ENCODE data around the gene DEUP1. TPM values are rescaled to one million over a fixed set of nuclear protein-coding genes. Genes with fewer than 3 reads are reported as not detected.

DEUP1 gene
- not detected for total RNA-seq
- not detected for polyA plus RNA-seq
- long read RNA-seq, donor 1: 0 reads
- long read RNA-seq, donor 2, partial matches to known transcripts: 0 of 1 reads
- long read RNA-seq, donor 2, other reads (novel, unspliced or antisense): 0 of 1 reads
- long read RNA-seq, donor 3: 0 reads
- long read RNA-seq, donor 4: 0 reads
- long read RNA-seq, donor 5, partial matches to known transcripts: 5 of 22 reads
- long read RNA-seq, donor 5, other reads (novel, unspliced or antisense): 17 of 22 reads
- long read RNA-seq, donor 6: 0 reads
- long read RNA-seq, donor 7: 0 reads
- long read RNA-seq, donor 8: 0 reads
- long read RNA-seq, donor 9: 0 reads
- long read RNA-seq, donor 10: 0 reads

GRCh38 chr11:93330446-93330984 lies at the start of gene DEUP1:
DEUP1 (plus strand) TSS chr11:93330742; CDS start chr11:93332260, 1,518 bp downstream.
- DNase-seq: peak; percentile 43 to 93
- intact Hi-C loops (cut with DNase I; ENCODE audit: low total_unique reads): no loop called here
- Histone ChIP-seq H3K27me3 (peaks cover 0 to 12% (median 8%) of the 10 kb centered on the region in 3 donors), H3K4me1 (peaks cover 3 to 12% (median 8%) of the 10 kb centered on the region in 4 donors), H3K9me3 (no peaks in the 10 kb centered on the region), H3K27ac (peak within 1 kb of the TSS in 1 of 5 donors; percentile 22), H3K36me3 (no peaks in the 10 kb centered on the region), H3K4me3 (peak within 1 kb of the TSS; percentile 48 to 54 (median 49))
- 4 to 10% (median 4%) methylated on average over 14 to 72 of the region's 73 CpGs; no CpG with 5 or more reads in 1 of the 5 donors for WGBS, 5 donors
- TF ChIP-seq POLR2A (IDR thresholded peaks at IDR 0.05): no peak
- TF ChIP-seq POLR2AphosphoS5 (IDR thresholded peaks at IDR 0.05): no peak
- no peak for TF ChIP-seq EP300 (IDR thresholded peaks at IDR 0.05)
- no peak for TF ChIP-seq CTCF (IDR thresholded peaks at IDR 0.05)

GRCh38 chr11:93285430-93285829 lies 45.1 kb upstream of the DEUP1 start:
- 27 to 86% (median 69%) methylated on average over 2 of the region's 2 CpGs for WGBS, 5 donors
- intact Hi-C loops (cut with DNase I; ENCODE audit: low total_unique reads): no loop called here
- H3K4me1 ChIP-seq: no peaks in the 10 kb centered on the region
- H3K9me3 ChIP-seq: no peaks in the 10 kb centered on the region
- no peak for TF ChIP-seq EP300 (IDR thresholded peaks at IDR 0.05)
- H3K27me3 ChIP-seq: no peaks in the 10 kb centered on the region
- no peak overlapping the region for H3K27ac ChIP-seq
- no peaks in the 10 kb centered on the region for H3K36me3 ChIP-seq
- DNase-seq: no peak
- H3K4me3 ChIP-seq: no peak overlapping the region

- WGBS, 5 donors: 86 to 94% (median 89%) methylated on average over 2 of the region's 2 CpGs
- intact Hi-C loops (cut with DNase I; ENCODE audit: low total_unique reads): no loop called here
- H3K4me1 ChIP-seq: no peaks in the 10 kb centered on the region
- DNase-seq: no peak
- no peaks in the 10 kb centered on the region for H3K9me3 ChIP-seq
- no peak overlapping the region for H3K4me3 ChIP-seq
- no peaks in the 10 kb centered on the region for H3K36me3 ChIP-seq
- H3K27ac ChIP-seq: no peak overlapping the region
- H3K27me3 ChIP-seq: no peaks in the 10 kb centered on the region
- TF ChIP-seq CTCF (IDR thresholded peaks at IDR 0.05) (no peak), EP300 (IDR thresholded peaks at IDR 0.05) (no peak), POLR2A (IDR thresholded peaks at IDR 0.05) (no peak), POLR2AphosphoS5 (IDR thresholded peaks at IDR 0.05) (no peak)
Observed at GRCh38 chr11:93287434-93287833, 43.1 kb upstream of the DEUP1 start.

- Histone ChIP-seq H3K4me3 (no peak overlapping the region), H3K36me3 (no peaks in the 10 kb centered on the region), H3K9me3 (no peaks in the 10 kb centered on the region), H3K27me3 (no peaks in the 10 kb centered on the region), H3K4me1 (no peaks in the 10 kb centered on the region), H3K27ac (no peak overlapping the region)
- peak in 1 of 2 donors; percentile 13 for DNase-seq
- WGBS, 5 donors: 50 to 80% (median 63%) methylated on average over 3 of the region's 3 CpGs; no CpG with 5 or more reads in 1 of the 5 donors
- intact Hi-C loops (cut with DNase I; ENCODE audit: low total_unique reads): no loop called here
- TF ChIP-seq EP300 (IDR thresholded peaks at IDR 0.05) (no peak), POLR2AphosphoS5 (IDR thresholded peaks at IDR 0.05) (no peak), CTCF (IDR thresholded peaks at IDR 0.05) (no peak), POLR2A (IDR thresholded peaks at IDR 0.05) (no peak)
Observed at GRCh38 chr11:93288079-93288478, 42.5 kb upstream of the DEUP1 start.

DNA sequence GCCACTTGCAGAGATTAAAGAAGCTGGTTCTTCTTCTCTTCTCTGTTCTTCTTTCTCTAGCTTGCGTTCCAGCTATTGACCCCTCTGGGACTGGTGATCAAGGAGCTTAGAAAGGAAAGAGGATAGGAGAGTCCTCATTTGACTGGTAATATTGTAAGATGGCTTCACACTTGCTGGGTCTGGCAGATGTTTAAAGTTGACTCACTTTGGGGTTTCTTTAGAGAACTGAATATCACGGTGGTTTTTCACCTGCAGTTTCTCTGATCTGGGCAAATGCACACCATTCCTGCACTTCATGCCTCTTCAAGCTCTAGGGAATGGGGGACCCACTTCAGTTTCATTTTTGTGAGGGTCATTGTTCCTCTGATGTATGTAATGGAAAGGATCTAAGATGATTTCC lies 41.8 kb upstream of the DEUP1 start:
- DNase-seq: no peak
- Histone ChIP-seq H3K4me3 (no peak overlapping the region), H3K36me3 (no peaks in the 10 kb centered on the region), H3K27me3 (no peaks in the 10 kb centered on the region), H3K9me3 (no peaks in the 10 kb centered on the region), H3K27ac (no peak overlapping the region), H3K4me1 (no peaks in the 10 kb centered on the region)
- no peak for TF ChIP-seq POLR2AphosphoS5 (IDR thresholded peaks at IDR 0.05)
- no peak for TF ChIP-seq EP300 (IDR thresholded peaks at IDR 0.05)
- no peak for TF ChIP-seq POLR2A (IDR thresholded peaks at IDR 0.05)
- 85 to 96% (median 89%) methylated on average over 2 of the region's 2 CpGs for WGBS, 5 donors
- intact Hi-C loops (cut with DNase I; ENCODE audit: low total_unique reads): no loop called here
